SU-DHL-6 (cell line): ENCODE measurements around the gene MGAT4C.

Experiments
- H2AFZ ChIP-seq: fragments of 200-600 bp; sonication (generic); 2 replicates; pipeline ENCODE4 v1.6.1; 2014; ENCODE audit warnings: low read depth, mild to moderate bottlenecking, moderate library complexity, mixed read lengths, antibody characterized with exemption, low read length; ENCODE audit not compliant: severe bottlenecking
- H3F3A ChIP-seq: fragments of 200-600 bp; shearing (Covaris generic); 2 replicates; pipeline ENCODE4 v1.6.0; 2016; ENCODE audit warnings: antibody characterized with exemption, mild to moderate bottlenecking; ENCODE audit not compliant: insufficient read depth
- H3K27ac ChIP-seq: fragments of 200-600 bp; sonication (generic); 2 replicates; pipeline ENCODE4 v1.5.1; 2016; ENCODE audit warnings: low read depth, mild to moderate bottlenecking, low read length, moderate library complexity, mixed read lengths
- H3K27me3 ChIP-seq: fragments of 200-600 bp; sonication (generic), shearing (Covaris generic); 2 replicates; pipeline ENCODE4 v1.6.0; 2014; ENCODE audit warnings: mild to moderate bottlenecking, low read length
- H3K36me3 ChIP-seq: fragments of 200-600 bp; sonication (generic); 2 replicates; pipeline ENCODE4 v1.6.1; 2014; ENCODE audit warnings: mild to moderate bottlenecking, low read length, mixed read lengths
- H3K4me2 ChIP-seq: fragments of 300-600, 200-600 bp; shearing (Covaris generic), sonication (generic); 2 replicates; pipeline ENCODE4 v1.6.0; 2014; ENCODE audit warnings: low read length, low read depth, mild to moderate bottlenecking; ENCODE audit not compliant: poor library complexity, severe bottlenecking
- H3K4me3 ChIP-seq: fragments of 200-600 bp; sonication (generic); 2 replicates; pipeline ENCODE4 v1.5.1; 2014; ENCODE audit warnings: antibody characterized with exemption, low read length, mild to moderate bottlenecking, mixed read lengths; ENCODE audit not compliant: insufficient read depth, poor library complexity, severe bottlenecking
- H3K79me2 ChIP-seq: fragments of 200-600 bp; sonication (generic); 2 replicates; pipeline ENCODE4 v1.6.1; 2014; ENCODE audit warnings: mild to moderate bottlenecking, low read length, moderate library complexity; ENCODE audit not compliant: insufficient read depth
- H3K9ac ChIP-seq: fragments of 200-600 bp; sonication (generic); 2 replicates; pipeline ENCODE4 v1.7.0; 2014; ENCODE audit warnings: mild to moderate bottlenecking, low read length
- H3K9me2 ChIP-seq: fragments of 200-600 bp; sonication (generic); replicated peaks from 2 replicates; pipeline ENCODE4 v1.6.1; 2014; ENCODE audit warnings: low read length; ENCODE audit not compliant: insufficient read depth
- H3K9me3 ChIP-seq: fragments of 200-600 bp; sonication (generic); 2 replicates; pipeline ENCODE4 v1.6.1; 2014; ENCODE audit warnings: low read length, mixed read lengths; ENCODE audit not compliant: insufficient read depth
- H4K20me1 ChIP-seq: fragments of 200-600 bp; sonication (generic); 2 replicates; pipeline ENCODE4 v1.6.1; 2014; ENCODE audit warnings: low read depth, mild to moderate bottlenecking, antibody characterized with exemption, low read length, moderate library complexity, mixed read lengths
- CTCF ChIP-seq: fragments of 200-600 bp; sonication (generic); IDR thresholded peaks from one replicate; pipeline ENCODE4 v1.5.1; 2017; ENCODE audit warnings: antibody characterized with exemption, mild to moderate bottlenecking, low read length, moderate library complexity; ENCODE audit not compliant: insufficient read depth, poor library complexity, severe bottlenecking
- EZH2phosphoT487 ChIP-seq: fragments of 200-600 bp; sonication (generic), shearing (Covaris generic); conservative IDR thresholded peaks from 2 replicates; pipeline ENCODE4 v1.6.1; 2018; ENCODE audit warnings: mild to moderate bottlenecking, antibody characterized with exemption, low read length, moderate library complexity, mixed read lengths

The MGAT4C gene

GRCh38 chr12:86117711-86118110 is 138.5 kb downstream of the MGAT4C start:
- Histone ChIP-seq H3K27ac (no peak overlapping the region), H3K9ac (no peak overlapping the region), H3K36me3 (no peaks in the 10 kb centered on the region), H3K9me2 (no peaks in the 10 kb centered on the region), H2AFZ (no peak overlapping the region), H3K27me3 (no peaks in the 10 kb centered on the region), H3K4me2 (no peak overlapping the region), H4K20me1 (no peaks in the 10 kb centered on the region), H3K79me2 (no peaks in the 10 kb centered on the region), H3K9me3 (no peaks in the 10 kb centered on the region), H3F3A (no peaks in the 10 kb centered on the region), H3K4me3 (no peak overlapping the region)
- TF ChIP-seq CTCF (no peak), EZH2phosphoT487 (no peak)

- no peak overlapping the region for H3K4me2 ChIP-seq
- TF ChIP-seq CTCF, result no peak
- TF ChIP-seq EZH2phosphoT487, result no peak
These were observed 152.1 kb downstream of the MGAT4C start for GRCh38 chr12:86104087-86104486.

GRCh38 chr12:86097161-86097560 is 159.0 kb downstream of the MGAT4C start:
- Histone ChIP-seq H3K79me2 (no peaks in the 10 kb centered on the region), H3K36me3 (no peaks in the 10 kb centered on the region), H3K9me3 (no peaks in the 10 kb centered on the region), H3K9me2 (no peaks in the 10 kb centered on the region), H2AFZ (no peak overlapping the region), H3K4me3 (no peak overlapping the region), H3K4me2 (no peak overlapping the region), H3K9ac (no peak overlapping the region), H4K20me1 (no peaks in the 10 kb centered on the region), H3K27ac (no peak overlapping the region), H3K27me3 (no peaks in the 10 kb centered on the region), H3F3A (no peaks in the 10 kb centered on the region)
- TF ChIP-seq EZH2phosphoT487, result no peak
- TF ChIP-seq CTCF, result no peak

More at GRCh38 chr12:86104087-86104486, 152.1 kb downstream of the MGAT4C start:
- no peak overlapping the region for H3K27ac ChIP-seq
- no peaks in the 10 kb centered on the region for H3K9me3 ChIP-seq
- no peak overlapping the region for H3K4me3 ChIP-seq
- H4K20me1 ChIP-seq, result no peaks in the 10 kb centered on the region
- no peaks in the 10 kb centered on the region for H3F3A ChIP-seq
- no peaks in the 10 kb centered on the region for H3K27me3 ChIP-seq
- no peak overlapping the region for H2AFZ ChIP-seq
- no peaks in the 10 kb centered on the region for H3K79me2 ChIP-seq
- no peak overlapping the region for H3K9ac ChIP-seq
- no peaks in the 10 kb centered on the region for H3K36me3 ChIP-seq
- no peaks in the 10 kb centered on the region for H3K9me2 ChIP-seq
